Measurements from ENCODE around the gene MYO1E.

DNA sequence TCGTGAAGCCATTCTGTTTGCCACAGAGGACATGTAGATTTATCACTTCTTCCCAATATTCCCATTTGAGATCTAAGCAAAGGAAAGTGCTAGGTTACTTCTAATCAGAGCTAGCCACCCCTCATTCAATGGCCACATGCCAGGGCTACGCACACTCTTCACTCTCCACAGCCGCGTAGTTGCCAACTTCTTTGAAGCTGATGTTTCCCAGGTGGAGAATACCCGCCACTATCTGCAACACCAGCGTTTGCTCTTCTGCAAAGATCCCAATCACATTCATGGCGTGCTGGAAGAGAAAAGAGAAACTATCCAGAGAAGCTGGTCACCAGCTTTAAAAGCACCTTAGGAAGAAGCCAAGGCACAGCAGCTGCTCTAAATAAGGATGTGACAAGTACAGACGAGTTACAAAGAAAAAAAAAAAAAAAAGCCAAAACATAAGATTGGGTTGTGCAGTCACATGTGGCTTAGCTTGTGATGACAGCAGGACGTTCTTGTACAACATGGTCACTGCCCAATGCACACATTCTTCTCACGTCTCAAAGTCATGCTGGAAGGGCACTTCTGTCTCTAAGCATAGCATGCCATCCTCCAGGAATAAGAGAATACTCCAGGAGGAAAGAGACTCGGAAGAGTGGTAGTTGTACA is 149.6 kb downstream of the MYO1E start:
- TF ChIP-seq, protein P1, sequence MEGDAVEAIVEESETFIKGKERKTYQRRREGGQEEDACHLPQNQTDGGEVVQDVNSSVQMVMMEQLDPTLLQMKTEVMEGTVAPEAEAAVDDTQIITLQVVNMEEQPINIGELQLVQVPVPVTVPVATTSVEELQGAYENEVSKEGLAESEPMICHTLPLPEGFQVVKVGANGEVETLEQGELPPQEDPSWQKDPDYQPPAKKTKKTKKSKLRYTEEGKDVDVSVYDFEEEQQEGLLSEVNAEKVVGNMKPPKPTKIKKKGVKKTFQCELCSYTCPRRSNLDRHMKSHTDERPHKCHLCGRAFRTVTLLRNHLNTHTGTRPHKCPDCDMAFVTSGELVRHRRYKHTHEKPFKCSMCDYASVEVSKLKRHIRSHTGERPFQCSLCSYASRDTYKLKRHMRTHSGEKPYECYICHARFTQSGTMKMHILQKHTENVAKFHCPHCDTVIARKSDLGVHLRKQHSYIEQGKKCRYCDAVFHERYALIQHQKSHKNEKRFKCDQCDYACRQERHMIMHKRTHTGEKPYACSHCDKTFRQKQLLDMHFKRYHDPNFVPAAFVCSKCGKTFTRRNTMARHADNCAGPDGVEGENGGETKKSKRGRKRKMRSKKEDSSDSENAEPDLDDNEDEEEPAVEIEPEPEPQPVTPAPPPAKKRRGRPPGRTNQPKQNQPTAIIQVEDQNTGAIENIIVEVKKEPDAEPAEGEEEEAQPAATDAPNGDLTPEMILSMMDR (IDR thresholded peaks at IDR 0.05): no peak
- TF ChIP-seq, protein P2, sequence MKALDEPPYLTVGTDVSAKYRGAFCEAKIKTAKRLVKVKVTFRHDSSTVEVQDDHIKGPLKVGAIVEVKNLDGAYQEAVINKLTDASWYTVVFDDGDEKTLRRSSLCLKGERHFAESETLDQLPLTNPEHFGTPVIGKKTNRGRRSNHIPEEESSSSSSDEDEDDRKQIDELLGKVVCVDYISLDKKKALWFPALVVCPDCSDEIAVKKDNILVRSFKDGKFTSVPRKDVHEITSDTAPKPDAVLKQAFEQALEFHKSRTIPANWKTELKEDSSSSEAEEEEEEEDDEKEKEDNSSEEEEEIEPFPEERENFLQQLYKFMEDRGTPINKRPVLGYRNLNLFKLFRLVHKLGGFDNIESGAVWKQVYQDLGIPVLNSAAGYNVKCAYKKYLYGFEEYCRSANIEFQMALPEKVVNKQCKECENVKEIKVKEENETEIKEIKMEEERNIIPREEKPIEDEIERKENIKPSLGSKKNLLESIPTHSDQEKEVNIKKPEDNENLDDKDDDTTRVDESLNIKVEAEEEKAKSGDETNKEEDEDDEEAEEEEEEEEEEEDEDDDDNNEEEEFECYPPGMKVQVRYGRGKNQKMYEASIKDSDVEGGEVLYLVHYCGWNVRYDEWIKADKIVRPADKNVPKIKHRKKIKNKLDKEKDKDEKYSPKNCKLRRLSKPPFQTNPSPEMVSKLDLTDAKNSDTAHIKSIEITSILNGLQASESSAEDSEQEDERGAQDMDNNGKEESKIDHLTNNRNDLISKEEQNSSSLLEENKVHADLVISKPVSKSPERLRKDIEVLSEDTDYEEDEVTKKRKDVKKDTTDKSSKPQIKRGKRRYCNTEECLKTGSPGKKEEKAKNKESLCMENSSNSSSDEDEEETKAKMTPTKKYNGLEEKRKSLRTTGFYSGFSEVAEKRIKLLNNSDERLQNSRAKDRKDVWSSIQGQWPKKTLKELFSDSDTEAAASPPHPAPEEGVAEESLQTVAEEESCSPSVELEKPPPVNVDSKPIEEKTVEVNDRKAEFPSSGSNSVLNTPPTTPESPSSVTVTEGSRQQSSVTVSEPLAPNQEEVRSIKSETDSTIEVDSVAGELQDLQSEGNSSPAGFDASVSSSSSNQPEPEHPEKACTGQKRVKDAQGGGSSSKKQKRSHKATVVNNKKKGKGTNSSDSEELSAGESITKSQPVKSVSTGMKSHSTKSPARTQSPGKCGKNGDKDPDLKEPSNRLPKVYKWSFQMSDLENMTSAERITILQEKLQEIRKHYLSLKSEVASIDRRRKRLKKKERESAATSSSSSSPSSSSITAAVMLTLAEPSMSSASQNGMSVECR (CRISPR knock-in tag; IDR thresholded peaks at IDR 0.05; ENCODE audit: borderline replicate concordance): no peak
- TF ChIP-seq CREM (CRISPR knock-in tag; IDR thresholded peaks at IDR 0.05): no peak
- TF ChIP-seq ZNF138 (CRISPR knock-in tag; conservative IDR thresholded peaks at IDR 0.05): no peak
- no peak for TF ChIP-seq ESRRA (CRISPR knock-in tag; IDR thresholded peaks at IDR 0.05; ENCODE audit: borderline replicate concordance)
- no peak for TF ChIP-seq ELF4 (CRISPR knock-in tag; IDR thresholded peaks at IDR 0.05; ENCODE audit: low read depth)
- TF ChIP-seq JUN (CRISPR knock-in tag; IDR thresholded peaks at IDR 0.05): no peak
- TF ChIP-seq NFE2L1 (CRISPR knock-in tag; IDR thresholded peaks at IDR 0.05): no peak
- TF ChIP-seq, protein P3, sequence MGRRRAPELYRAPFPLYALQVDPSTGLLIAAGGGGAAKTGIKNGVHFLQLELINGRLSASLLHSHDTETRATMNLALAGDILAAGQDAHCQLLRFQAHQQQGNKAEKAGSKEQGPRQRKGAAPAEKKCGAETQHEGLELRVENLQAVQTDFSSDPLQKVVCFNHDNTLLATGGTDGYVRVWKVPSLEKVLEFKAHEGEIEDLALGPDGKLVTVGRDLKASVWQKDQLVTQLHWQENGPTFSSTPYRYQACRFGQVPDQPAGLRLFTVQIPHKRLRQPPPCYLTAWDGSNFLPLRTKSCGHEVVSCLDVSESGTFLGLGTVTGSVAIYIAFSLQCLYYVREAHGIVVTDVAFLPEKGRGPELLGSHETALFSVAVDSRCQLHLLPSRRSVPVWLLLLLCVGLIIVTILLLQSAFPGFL (CRISPR knock-in tag; IDR thresholded peaks at IDR 0.05; ENCODE audit: borderline replicate concordance): no peak
- TF ChIP-seq, protein P4, sequence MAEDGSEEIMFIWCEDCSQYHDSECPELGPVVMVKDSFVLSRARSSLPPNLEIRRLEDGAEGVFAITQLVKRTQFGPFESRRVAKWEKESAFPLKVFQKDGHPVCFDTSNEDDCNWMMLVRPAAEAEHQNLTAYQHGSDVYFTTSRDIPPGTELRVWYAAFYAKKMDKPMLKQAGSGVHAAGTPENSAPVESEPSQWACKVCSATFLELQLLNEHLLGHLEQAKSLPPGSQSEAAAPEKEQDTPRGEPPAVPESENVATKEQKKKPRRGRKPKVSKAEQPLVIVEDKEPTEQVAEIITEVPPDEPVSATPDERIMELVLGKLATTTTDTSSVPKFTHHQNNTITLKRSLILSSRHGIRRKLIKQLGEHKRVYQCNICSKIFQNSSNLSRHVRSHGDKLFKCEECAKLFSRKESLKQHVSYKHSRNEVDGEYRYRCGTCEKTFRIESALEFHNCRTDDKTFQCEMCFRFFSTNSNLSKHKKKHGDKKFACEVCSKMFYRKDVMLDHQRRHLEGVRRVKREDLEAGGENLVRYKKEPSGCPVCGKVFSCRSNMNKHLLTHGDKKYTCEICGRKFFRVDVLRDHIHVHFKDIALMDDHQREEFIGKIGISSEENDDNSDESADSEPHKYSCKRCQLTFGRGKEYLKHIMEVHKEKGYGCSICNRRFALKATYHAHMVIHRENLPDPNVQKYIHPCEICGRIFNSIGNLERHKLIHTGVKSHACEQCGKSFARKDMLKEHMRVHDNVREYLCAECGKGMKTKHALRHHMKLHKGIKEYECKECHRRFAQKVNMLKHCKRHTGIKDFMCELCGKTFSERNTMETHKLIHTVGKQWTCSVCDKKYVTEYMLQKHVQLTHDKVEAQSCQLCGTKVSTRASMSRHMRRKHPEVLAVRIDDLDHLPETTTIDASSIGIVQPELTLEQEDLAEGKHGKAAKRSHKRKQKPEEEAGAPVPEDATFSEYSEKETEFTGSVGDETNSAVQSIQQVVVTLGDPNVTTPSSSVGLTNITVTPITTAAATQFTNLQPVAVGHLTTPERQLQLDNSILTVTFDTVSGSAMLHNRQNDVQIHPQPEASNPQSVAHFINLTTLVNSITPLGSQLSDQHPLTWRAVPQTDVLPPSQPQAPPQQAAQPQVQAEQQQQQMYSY (CRISPR knock-in tag; IDR thresholded peaks at IDR 0.05): no peak
- TF ChIP-seq, protein P5, sequence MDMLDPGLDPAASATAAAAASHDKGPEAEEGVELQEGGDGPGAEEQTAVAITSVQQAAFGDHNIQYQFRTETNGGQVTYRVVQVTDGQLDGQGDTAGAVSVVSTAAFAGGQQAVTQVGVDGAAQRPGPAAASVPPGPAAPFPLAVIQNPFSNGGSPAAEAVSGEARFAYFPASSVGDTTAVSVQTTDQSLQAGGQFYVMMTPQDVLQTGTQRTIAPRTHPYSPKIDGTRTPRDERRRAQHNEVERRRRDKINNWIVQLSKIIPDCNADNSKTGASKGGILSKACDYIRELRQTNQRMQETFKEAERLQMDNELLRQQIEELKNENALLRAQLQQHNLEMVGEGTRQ (CRISPR knock-in tag; IDR thresholded peaks at IDR 0.05): no peak
- TF ChIP-seq ZNF423 (CRISPR knock-in tag; IDR thresholded peaks at IDR 0.05): no peak
